D721Med (cell line): ENCODE results near the gene CLSTN3.

Source experiments
- DNase-seq: peaks from one replicate; pipeline ENCODE4 v3.0.0; 2011; ENCODE audit warnings: low spot score; ENCODE audit not compliant: insufficient read length
- FAIRE-seq: peaks from 2 replicates; lab custom pipeline; 2011; peaks lifted over from hg19 to GRCh38; lab: Jason Lieb, UNC
- CTCF ChIP-seq: IDR thresholded peaks from 2 replicates; pipeline ENCODE4 v1.5.1; 2012; ENCODE audit warnings: mild to moderate bottlenecking, control low read depth; ENCODE audit not compliant: insufficient read depth; ENCODE audit errors: missing control alignments

The CLSTN3 gene

DNA sequence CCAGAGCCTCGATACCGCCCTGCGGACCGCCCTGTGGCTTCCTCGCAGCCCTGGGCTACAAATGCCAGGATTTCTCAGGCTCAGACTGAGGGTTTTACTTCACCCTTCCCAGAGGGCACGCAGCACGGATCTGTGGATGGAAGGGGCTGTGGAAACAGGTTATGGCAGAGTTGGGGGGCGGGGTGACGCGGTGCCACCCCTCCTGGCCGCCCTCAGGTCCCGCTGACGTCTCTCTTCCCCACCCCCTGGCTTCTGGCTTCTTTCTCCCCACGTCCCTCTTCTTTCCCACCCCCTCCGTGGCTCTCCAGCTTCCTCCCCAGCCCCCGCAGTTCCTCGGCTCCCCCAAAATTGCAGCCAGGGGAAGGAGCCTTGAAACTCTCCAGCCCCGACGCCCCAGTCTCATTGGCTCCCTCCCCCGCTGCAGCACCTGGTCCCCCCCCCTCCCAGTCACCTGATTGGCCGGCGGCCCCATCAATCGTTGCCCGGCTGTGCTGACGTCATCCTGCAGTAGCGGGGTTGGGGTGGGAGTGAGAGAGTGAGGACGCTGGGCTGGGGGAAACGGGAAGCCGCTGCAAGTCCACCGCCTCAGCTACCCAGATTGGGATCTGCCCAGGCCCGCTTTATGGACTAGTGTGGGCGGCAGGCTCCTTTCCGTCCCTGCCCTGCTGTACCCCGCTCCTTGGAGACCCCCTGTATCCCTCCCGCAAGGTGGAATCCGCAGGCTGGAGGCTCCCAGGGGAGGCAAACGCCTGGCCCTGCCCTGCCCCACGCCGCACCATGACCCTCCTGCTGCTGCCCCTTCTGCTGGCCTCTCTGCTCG, at the start of gene CLSTN3:
CLSTN3 (plus strand) TSS at position 500 of the 820 bp plus-strand sequence; CDS start at position 778, 278 bp downstream.
- DNase-seq: peak; percentile 100
- TF ChIP-seq CTCF: no peak
- FAIRE-seq: no peak

GRCh38 chr12:7081037-7081436, 49.1 kb upstream of the CLSTN3 start:
- TF ChIP-seq CTCF: no peak

DNA sequence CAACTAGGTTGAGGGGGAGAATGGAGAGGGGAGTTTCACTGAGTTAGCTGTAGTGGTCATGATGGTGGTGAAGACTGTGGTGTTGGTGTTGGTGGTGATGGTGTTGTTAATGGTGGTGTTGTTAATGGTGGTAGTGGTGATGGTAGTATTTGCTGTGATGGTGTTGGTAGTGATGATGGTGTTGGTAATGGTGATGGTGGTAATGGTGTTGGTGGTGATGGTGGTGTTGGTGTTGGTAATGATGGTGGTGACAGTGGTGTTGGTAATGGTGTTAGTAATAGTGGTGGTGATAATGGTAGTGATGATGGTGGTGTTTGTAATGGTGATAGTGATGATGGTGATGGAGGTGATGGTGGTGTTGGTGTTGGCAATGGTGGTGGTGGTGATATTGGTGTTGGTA, 47.0 kb upstream of the CLSTN3 start:
- DNase-seq (no peak), FAIRE-seq (no peak)
- TF ChIP-seq CTCF: no peak

More at GRCh38 chr12:7081037-7081436, 49.1 kb upstream of the CLSTN3 start:
- DNase-seq (no peak), FAIRE-seq (no peak)

DNA sequence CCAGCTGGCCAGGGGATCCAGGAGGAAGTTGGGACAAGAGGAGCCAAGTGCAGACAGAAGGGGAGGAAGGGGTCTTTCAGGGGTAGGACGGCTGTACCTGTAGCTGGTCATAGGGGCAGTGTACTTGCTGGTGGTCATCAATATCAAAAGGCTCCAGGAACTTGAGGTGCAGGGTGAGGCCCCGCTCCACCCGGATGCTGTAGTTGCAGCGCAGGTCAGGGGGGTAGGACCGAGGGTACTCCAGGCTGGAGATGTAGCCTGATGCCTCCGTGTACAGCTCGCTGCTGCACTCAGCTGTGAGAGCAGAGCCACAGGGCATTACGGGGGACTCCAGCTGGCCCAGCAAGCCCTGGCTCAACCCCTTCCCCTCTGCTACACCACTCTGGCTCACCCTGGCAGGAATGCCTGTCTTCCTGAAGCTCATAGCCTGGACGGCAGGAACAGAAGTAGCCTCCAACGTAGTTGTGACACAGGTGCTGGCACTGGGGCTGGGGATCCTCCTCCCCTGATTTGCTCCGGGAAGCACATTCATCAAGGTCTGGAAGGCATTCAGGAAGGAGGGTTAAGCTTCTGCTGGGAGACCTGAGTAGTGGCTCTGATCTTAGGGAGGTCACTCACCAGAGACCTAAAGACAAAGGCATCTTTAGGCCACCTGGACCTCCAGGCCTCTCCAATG, 40.8 kb upstream of the CLSTN3 start:
- DNase-seq: no peak
- FAIRE-seq: no peak
- no peak for TF ChIP-seq CTCF

DNA sequence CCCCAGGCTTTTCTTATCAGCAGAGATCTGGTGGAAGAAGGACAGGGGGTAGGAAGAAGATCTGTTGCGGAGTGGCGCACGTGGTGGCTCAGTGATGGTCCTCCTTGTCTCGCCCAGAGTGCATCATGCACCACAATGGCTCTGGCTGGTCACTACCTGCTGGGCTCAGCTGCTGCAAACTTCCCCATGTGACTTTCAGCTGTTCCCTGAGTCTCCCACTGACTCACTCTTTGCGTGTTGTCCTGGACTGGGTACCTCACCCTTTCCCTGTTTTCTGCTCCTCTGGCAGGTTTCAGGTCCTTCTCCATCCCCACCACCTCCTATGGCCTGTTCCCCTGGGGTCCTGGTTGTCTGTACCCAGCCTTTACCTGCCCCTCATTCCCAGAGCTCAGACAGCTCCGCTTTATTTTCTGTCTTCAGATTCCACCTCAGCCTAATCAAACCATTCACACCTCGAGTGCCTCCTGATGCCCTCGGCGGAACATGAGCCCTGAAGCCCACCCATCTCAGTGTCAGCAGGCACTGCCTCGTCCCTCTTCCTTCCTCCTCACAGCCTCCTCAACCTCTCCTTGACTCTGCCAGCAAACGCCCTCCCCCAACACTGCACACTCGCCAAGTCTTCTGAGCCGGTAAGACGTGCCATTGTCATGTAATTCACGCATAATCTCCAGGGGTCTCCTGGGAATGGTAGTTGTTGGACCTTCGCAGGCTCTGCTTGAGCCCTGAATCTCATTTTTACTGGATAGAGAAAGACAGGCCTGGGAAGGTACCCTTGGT, 39.8 kb upstream of the CLSTN3 start:
- no peak for FAIRE-seq
- no peak for DNase-seq
- no peak for TF ChIP-seq CTCF

DNA sequence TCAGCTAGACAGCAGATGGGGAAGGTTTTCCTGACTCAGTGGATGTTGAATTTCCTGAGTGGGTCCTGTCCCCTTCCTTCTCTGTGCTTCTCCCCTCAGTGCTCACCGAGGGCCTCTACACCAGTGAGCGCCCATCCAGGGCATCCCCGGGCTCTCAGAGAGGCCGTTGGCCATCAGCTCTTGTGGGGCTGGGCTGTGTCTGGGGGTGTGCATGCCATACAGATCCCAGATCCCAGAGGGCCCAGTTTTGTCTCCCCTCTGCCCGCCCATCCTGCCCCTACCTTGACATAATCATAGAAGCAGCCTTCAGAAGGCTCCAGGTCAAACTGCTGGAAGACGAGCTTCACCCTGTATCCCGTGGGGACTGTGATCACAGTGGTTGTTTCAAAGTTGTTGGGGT, 39.0 kb upstream of the CLSTN3 start:
- no peak for TF ChIP-seq CTCF
- DNase-seq (no peak), FAIRE-seq (no peak)
